DOHH2 (cell line): Measurements from ENCODE around the gene GAB2.

Source experiments
- EZH2phosphoT487 ChIP-seq: fragments of 200-600 bp; sonication (generic); IDR thresholded peaks from 2 replicates; pipeline ENCODE4 v1.6.1; 2017; ENCODE audit warnings: borderline replicate concordance, mild to moderate bottlenecking, antibody characterized with exemption, low read length, moderate library complexity, mixed read lengths
- TF ChIP-seq, protein P1 (sequence below): fragments of 200-600 bp; sonication (generic); IDR thresholded peaks from one replicate; pipeline ENCODE4 v1.5.1; 2014; ENCODE audit warnings: antibody characterized with exemption, mild to moderate bottlenecking, low read depth, low read length; ENCODE audit not compliant: poor library complexity, severe bottlenecking

DNA sequence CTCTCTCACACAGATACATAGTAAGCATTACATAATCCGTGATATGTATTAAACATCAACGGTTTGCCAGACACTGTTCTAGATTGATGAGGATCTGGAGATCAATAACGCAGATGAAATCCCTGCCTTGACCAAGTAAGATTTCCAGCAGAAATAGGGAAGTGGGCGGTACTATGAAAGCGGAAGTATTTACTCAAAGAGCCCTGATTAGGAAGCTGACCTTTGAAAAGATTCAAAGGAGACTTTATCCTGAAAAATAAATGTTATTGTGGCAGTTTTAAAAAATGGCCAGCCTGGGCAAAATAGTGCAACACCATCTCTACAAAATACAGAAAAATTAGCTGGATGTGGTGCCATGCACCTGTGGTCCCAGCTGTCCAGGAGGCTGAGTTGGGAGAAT is 26.8 kb downstream of the GAB2 start:
- TF ChIP-seq, protein P1, sequence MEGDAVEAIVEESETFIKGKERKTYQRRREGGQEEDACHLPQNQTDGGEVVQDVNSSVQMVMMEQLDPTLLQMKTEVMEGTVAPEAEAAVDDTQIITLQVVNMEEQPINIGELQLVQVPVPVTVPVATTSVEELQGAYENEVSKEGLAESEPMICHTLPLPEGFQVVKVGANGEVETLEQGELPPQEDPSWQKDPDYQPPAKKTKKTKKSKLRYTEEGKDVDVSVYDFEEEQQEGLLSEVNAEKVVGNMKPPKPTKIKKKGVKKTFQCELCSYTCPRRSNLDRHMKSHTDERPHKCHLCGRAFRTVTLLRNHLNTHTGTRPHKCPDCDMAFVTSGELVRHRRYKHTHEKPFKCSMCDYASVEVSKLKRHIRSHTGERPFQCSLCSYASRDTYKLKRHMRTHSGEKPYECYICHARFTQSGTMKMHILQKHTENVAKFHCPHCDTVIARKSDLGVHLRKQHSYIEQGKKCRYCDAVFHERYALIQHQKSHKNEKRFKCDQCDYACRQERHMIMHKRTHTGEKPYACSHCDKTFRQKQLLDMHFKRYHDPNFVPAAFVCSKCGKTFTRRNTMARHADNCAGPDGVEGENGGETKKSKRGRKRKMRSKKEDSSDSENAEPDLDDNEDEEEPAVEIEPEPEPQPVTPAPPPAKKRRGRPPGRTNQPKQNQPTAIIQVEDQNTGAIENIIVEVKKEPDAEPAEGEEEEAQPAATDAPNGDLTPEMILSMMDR, result no peak
- TF ChIP-seq EZH2phosphoT487, result no peak
